Muscle layer of colon (tissue), 2 donors: ENCODE results near the gene EMC8.
"Not testable (repeated sequence)": the region's sequence is repeated elsewhere in the genome, so short reads cannot be mapped to it uniquely, and the experiment has no call there.

ENCODE experiments used
- H3K27ac ChIP-seq: one replicate; pipeline ENCODE4 v1.7.0; 2013; ENCODE audit warnings: low read depth, mild to moderate bottlenecking, low read length, moderate library complexity
- H3K27me3 ChIP-seq, 2 donors: one replicate each; pipeline ENCODE4 v1.7.0; 2013; ENCODE audit warnings: low read length in 2 of 2, mild to moderate bottlenecking in 2 of 2; ENCODE audit not compliant: insufficient read depth in 2 of 2, control insufficient read depth in 1 of 2
- H3K36me3 ChIP-seq: one replicate; pipeline ENCODE4 v1.7.0; 2013; ENCODE audit warnings: mild to moderate bottlenecking, low read length; ENCODE audit not compliant: insufficient read depth
- H3K4me1 ChIP-seq: one replicate; pipeline ENCODE4 v1.7.0; 2013; ENCODE audit warnings: mild to moderate bottlenecking, low read length; ENCODE audit not compliant: insufficient read depth
- H3K4me3 ChIP-seq, 2 donors: one replicate each; pipeline ENCODE4 v1.7.0; 2013; ENCODE audit warnings: low read length in 2 of 2, low read depth in 1 of 2, mild to moderate bottlenecking in 1 of 2, moderate library complexity in 1 of 2
- H3K9ac ChIP-seq: one replicate; pipeline ENCODE4 v1.7.0; 2013; ENCODE audit warnings: low read length
- H3K9me3 ChIP-seq: one replicate; pipeline ENCODE4 v1.7.0; 2013; ENCODE audit warnings: mild to moderate bottlenecking, low read length
- donor health status: abdominal sarcoma.
- donor health status: Adenocarcinoma of cecum.

EMC8 gene

GRCh38 chr16:85840801-85841200 is 41.5 kb upstream of the EMC8 start:
- no peaks in the 10 kb centered on the region for H3K9me3 ChIP-seq
- H3K9ac ChIP-seq = no peak overlapping the region
- peaks cover 7 to 32% of the 10 kb centered on the region in 2 donors for H3K27me3 ChIP-seq
- no peak overlapping the region for H3K27ac ChIP-seq
- H3K4me1 ChIP-seq = peaks cover 18% of the 10 kb centered on the region
- H3K4me3 ChIP-seq = no peak overlapping the region
- no peaks in the 10 kb centered on the region for H3K36me3 ChIP-seq

DNA sequence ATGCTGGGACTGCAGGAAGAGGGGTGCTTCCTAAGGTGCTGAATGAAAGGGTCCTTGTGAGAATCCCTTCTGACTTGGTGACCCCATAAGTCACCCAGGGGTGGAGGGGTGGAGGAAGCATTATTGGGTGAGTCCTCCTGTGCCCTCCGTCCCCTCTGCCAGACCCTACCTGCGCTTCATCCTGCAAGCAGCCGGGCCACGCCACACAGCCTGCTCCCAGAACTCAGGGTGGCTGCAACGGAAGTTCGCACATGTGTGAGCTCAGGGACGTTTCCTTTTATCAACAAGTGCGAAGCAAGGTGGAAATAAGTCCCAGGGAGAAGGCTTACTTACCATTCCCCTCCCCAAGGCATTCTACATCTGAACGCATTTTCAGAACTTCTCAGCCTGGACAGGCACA is 41.1 kb upstream of the EMC8 start:
- Histone ChIP-seq H3K36me3 (no peaks in the 10 kb centered on the region), H3K27me3 (peaks cover 7 to 32% of the 10 kb centered on the region in 2 donors), H3K27ac (no peak overlapping the region), H3K4me1 (peaks cover 22% of the 10 kb centered on the region), H3K9me3 (no peaks in the 10 kb centered on the region), H3K4me3 (no peak overlapping the region), H3K9ac (no peak overlapping the region)

GRCh38 chr16:85839681-85840240 is 40.4 kb upstream of the EMC8 start:
- H3K4me1 ChIP-seq = peaks cover 26% of the 10 kb centered on the region
- H3K9me3 ChIP-seq = no peaks in the 10 kb centered on the region
- H3K9ac ChIP-seq = no peak overlapping the region
- H3K27ac ChIP-seq = no peak overlapping the region
- H3K4me3 ChIP-seq = no peak overlapping the region
- H3K36me3 ChIP-seq = no peaks in the 10 kb centered on the region
- peaks cover 7 to 38% of the 10 kb centered on the region in 2 donors for H3K27me3 ChIP-seq

- Histone ChIP-seq H3K27ac (no peak overlapping the region), H3K4me3 (no peak overlapping the region), H3K27me3 (peaks cover 7 to 38% of the 10 kb centered on the region in 2 donors), H3K4me1 (peaks cover 21% of the 10 kb centered on the region), H3K9me3 (no peaks in the 10 kb centered on the region), H3K9ac (no peak overlapping the region), H3K36me3 (no peaks in the 10 kb centered on the region)
Observed at GRCh38 chr16:85838876-85839585, 39.7 kb upstream of the EMC8 start.

- no peak overlapping the region for H3K4me3 ChIP-seq
- H3K9ac ChIP-seq = no peak overlapping the region
- H3K9me3 ChIP-seq = no peaks in the 10 kb centered on the region
- H3K4me1 ChIP-seq = peaks cover 21% of the 10 kb centered on the region
- H3K27me3 ChIP-seq = peaks cover 7 to 38% of the 10 kb centered on the region in 2 donors
- no peak overlapping the region for H3K27ac ChIP-seq
- no peaks in the 10 kb centered on the region for H3K36me3 ChIP-seq
Observed at GRCh38 chr16:85838381-85838780, 39.0 kb upstream of the EMC8 start.

GRCh38 chr16:85837654-85838053 is 38.3 kb upstream of the EMC8 start:
- Histone ChIP-seq H3K27me3 (peaks cover 7 to 38% of the 10 kb centered on the region in 2 donors), H3K4me1 (peaks cover 21% of the 10 kb centered on the region)
- H3K27ac ChIP-seq, H3K36me3 ChIP-seq, H3K9ac ChIP-seq, H3K9me3 ChIP-seq, H3K4me3 ChIP-seq: not testable (repeated sequence)

- Histone ChIP-seq H3K9ac (no peak overlapping the region), H3K9me3 (no peaks in the 10 kb centered on the region), H3K27ac (no peak overlapping the region), H3K27me3 (peaks cover 7 to 38% of the 10 kb centered on the region in 2 donors), H3K36me3 (no peaks in the 10 kb centered on the region), H3K4me1 (peaks cover 21% of the 10 kb centered on the region), H3K4me3 (no peak overlapping the region)
Observed at GRCh38 chr16:85836706-85837582, 37.6 kb upstream of the EMC8 start.

DNA sequence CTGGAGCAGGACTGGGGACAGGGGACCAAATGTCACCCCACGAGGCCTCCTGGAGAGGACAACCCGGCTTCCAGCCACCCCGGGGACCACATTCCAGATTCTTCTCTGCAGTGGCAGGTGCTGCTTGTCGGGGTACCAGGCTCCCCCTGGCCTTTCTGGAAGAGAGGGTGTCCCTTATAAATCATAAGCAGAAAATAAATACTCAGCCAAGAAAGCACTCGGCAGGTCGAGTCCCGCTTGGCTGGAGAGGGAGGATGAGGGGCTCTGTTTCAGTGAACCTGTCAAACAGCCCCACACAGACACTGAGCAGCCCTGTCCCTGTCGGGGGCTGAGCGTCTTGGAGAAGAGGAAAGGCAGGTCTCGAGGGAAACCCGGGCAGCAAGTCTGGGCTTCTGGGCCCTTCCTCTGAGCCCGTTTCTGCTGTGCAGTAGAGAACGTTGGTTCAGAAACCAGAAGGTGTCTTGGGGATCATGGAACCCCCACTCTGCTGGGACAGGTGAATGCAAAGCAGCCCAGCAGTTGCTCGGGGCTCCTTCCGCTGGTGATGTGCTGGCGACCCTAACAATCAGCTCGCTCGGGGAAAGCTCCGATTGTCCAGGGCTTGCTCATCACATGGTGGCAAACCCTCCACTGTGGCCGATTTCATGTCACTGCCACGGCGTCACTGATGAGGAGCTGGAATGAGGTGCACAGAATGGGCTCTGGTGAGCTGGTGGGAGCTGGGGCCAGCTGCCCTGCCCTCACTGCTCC is 36.8 kb upstream of the EMC8 start:
- H3K4me1 ChIP-seq = peaks cover 21% of the 10 kb centered on the region
- peaks cover 7 to 36% of the 10 kb centered on the region in 2 donors for H3K27me3 ChIP-seq
- H3K4me3 ChIP-seq = no peak overlapping the region
- no peak overlapping the region for H3K27ac ChIP-seq
- H3K36me3 ChIP-seq = no peaks in the 10 kb centered on the region
- H3K9ac ChIP-seq = no peak overlapping the region
- H3K9me3 ChIP-seq = no peaks in the 10 kb centered on the region

DNA sequence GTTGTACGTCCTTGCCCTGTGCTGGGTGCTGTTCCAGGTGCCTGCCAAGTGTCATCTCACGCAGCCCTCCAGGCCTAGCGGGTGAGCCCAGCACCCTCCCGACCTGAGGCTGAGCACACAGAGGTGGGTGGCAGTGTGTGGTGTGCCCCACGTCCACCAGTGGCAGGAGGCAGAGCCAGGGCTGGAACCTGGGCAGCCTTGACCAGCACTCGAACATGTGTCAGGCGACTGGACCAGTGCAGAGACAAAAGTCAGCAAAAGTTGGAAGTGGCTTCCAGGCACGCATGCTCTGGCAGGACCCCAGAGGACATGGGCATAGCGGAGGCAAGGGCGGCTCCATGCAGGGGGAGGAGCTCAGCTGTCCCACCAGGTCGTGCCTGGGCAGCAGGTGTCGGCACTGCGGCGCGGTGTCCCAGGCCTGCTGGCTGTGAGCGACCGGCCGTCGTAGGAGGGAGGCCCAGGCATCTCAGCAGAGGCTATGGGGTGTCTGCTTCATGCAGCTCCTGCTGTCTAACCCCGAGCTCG is 35.9 kb upstream of the EMC8 start:
- Histone ChIP-seq H3K9me3 (no peaks in the 10 kb centered on the region), H3K27me3 (peaks cover 7 to 28% of the 10 kb centered on the region in 2 donors), H3K4me1 (peaks cover 21% of the 10 kb centered on the region)

GRCh38 chr16:85834741-85835140 is 35.4 kb upstream of the EMC8 start:
- no peaks in the 10 kb centered on the region for H3K9me3 ChIP-seq
- H3K9ac ChIP-seq = no peak overlapping the region
- H3K27me3 ChIP-seq = peaks cover 7 to 22% of the 10 kb centered on the region in 2 donors
- no peak overlapping the region for H3K27ac ChIP-seq
- H3K4me1 ChIP-seq = peaks cover 21% of the 10 kb centered on the region
- H3K4me3 ChIP-seq = no peak overlapping the region
- H3K36me3 ChIP-seq = no peaks in the 10 kb centered on the region

More for the DNA sequence above, 35.9 kb upstream of the EMC8 start:
- Histone ChIP-seq H3K9ac (no peak overlapping the region), H3K4me3 (no peak overlapping the region), H3K27ac (no peak overlapping the region), H3K36me3 (no peaks in the 10 kb centered on the region)
